Activated CD4-positive, alpha-beta T cell treated with anti-CD3 and anti-CD28 coated beads for 48 hours (primary cell): ENCODE results near the gene CD300LD.
"Not testable (repeated sequence)": the region's sequence is repeated elsewhere in the genome, so short reads cannot be mapped to it uniquely, and the experiment has no call there.

Experiments used
- DNase-seq: peaks from one replicate; pipeline ENCODE4 v3.0.0-alpha.2; 2020

CD300LD gene

GRCh38 chr17:74569020-74570003 is 22.8 kb downstream of the CD300LD start:
- peak; percentile 71 for DNase-seq

GRCh38 chr17:74568106-74568873 is 23.8 kb downstream of the CD300LD start:
- no peak for DNase-seq

GRCh38 chr17:74567397-74567796 is 24.7 kb downstream of the CD300LD start, which contains the start of gene CD300H:
Gene CD300H, minus strand, starts transcription at chr17:74567509.
- DNase-seq = no peak

- DNase-seq = peak; percentile 62
Measured at GRCh38 chr17:74566132-74566753, 25.8 kb downstream of the CD300LD start.

- DNase-seq = no peak
Measured at GRCh38 chr17:74565126-74565525, 27.0 kb downstream of the CD300LD start.

- DNase-seq = no peak
Measured at GRCh38 chr17:74563358-74563757, 28.7 kb downstream of the CD300LD start.

- no peak for DNase-seq
Measured at GRCh38 chr17:74561586-74561985, 30.5 kb downstream of the CD300LD start.

- no peak for DNase-seq
Measured at GRCh38 chr17:74558882-74559519, 33.1 kb downstream of the CD300LD start.

GRCh38 chr17:74558402-74558801 is 33.7 kb downstream of the CD300LD start:
- DNase-seq = not testable (repeated sequence)

GRCh38 chr17:74555427-74555940 is 36.6 kb downstream of the CD300LD start:
- DNase-seq = no peak

- no peak for DNase-seq
Measured at GRCh38 chr17:74554909-74555308, 37.2 kb downstream of the CD300LD start.

- DNase-seq = no peak
Measured at GRCh38 chr17:74552037-74552436, 40.0 kb downstream of the CD300LD start.

- no peak for DNase-seq
Measured at GRCh38 chr17:74550602-74551001, 41.5 kb downstream of the CD300LD start.

GRCh38 chr17:74549343-74549742 is 42.7 kb downstream of the CD300LD start:
- DNase-seq = no peak

GRCh38 chr17:74547736-74548135 is 44.3 kb downstream of the CD300LD start:
- DNase-seq = peak; percentile 18

GRCh38 chr17:74547264-74547663 is 44.8 kb downstream of the CD300LD start:
- DNase-seq = no peak

GRCh38 chr17:74546586-74546985 is 45.5 kb downstream of the CD300LD start:
- no peak for DNase-seq

GRCh38 chr17:74545843-74546230 is 46.2 kb downstream of the CD300LD start, which contains the start of gene CD300C:
Gene CD300C, minus strand, starts transcription at chr17:74546115. Its CDS starts 333 bp downstream, at chr17:74545782.
- DNase-seq = no peak

GRCh38 chr17:74544991-74545842 is 46.9 kb downstream of the CD300LD start:
- no peak for DNase-seq

- no peak for DNase-seq
Measured at GRCh38 chr17:74543891-74544760, 48.0 kb downstream of the CD300LD start.
